GM18868 (cell line): ENCODE measurements around the gene MYO1E.

Experiments used
- ATAC-seq: cut with Tn5 transposase; IDR thresholded peaks from one replicate; pipeline ENCODE4 v1.9.1; 2021; ENCODE audit warnings: mild to moderate bottlenecking, moderate library complexity; ENCODE audit not compliant: unreplicated experiment

Gene MYO1E

GRCh38 chr15:59322056-59322759, 50.5 kb downstream of the MYO1E start:
- peak; percentile 60 for ATAC-seq

GRCh38 chr15:59321000-59321689, 51.5 kb downstream of the MYO1E start:
- no peak for ATAC-seq

GRCh38 chr15:59317211-59317610, 55.5 kb downstream of the MYO1E start:
- ATAC-seq = no peak

GRCh38 chr15:59315914-59316451, 56.7 kb downstream of the MYO1E start:
- no peak for ATAC-seq

- ATAC-seq = peak; percentile 85
These were observed 58.9 kb downstream of the MYO1E start for GRCh38 chr15:59313641-59314332.

- ATAC-seq = no peak
These were observed 60.5 kb downstream of the MYO1E start for GRCh38 chr15:59312205-59312604.

GRCh38 chr15:59311195-59311594, 61.5 kb downstream of the MYO1E start:
- ATAC-seq = no peak

GRCh38 chr15:59309405-59309804, 63.3 kb downstream of the MYO1E start:
- no peak for ATAC-seq

- no peak for ATAC-seq
These were observed 65.5 kb downstream of the MYO1E start for GRCh38 chr15:59307165-59307537.

- no peak for ATAC-seq
These were observed 66.0 kb downstream of the MYO1E start for GRCh38 chr15:59306520-59307164.

- ATAC-seq = no peak
These were observed 67.9 kb downstream of the MYO1E start for GRCh38 chr15:59304807-59305206.

GRCh38 chr15:59304034-59304795, 68.5 kb downstream of the MYO1E start:
- no peak for ATAC-seq

GRCh38 chr15:59303633-59304032, 69.0 kb downstream of the MYO1E start:
- no peak for ATAC-seq

GRCh38 chr15:59303136-59303535, 69.5 kb downstream of the MYO1E start:
- no peak for ATAC-seq

GRCh38 chr15:59301527-59301926, 71.1 kb downstream of the MYO1E start:
- no peak for ATAC-seq

GRCh38 chr15:59300618-59301139, 72.0 kb downstream of the MYO1E start:
- ATAC-seq = no peak

- ATAC-seq = peak; percentile 65
These were observed 72.6 kb downstream of the MYO1E start for GRCh38 chr15:59299929-59300617.

GRCh38 chr15:59298854-59299250, 73.8 kb downstream of the MYO1E start:
- ATAC-seq = no peak

- ATAC-seq = peak; percentile 71
These were observed 74.3 kb downstream of the MYO1E start for GRCh38 chr15:59298225-59298853.
